ENCODE measurements around the gene TMEM255B.
A peak's percentile ranks its signal among the peaks of the same experiment; 100 is the strongest.

Gene TMEM255B

GRCh38 chr13:113861433-113862030 is 102.5 kb downstream of the TMEM255B start:
- DNase-seq (ENCODE audit: low spot score), result peak; percentile 55

- no peak for DNase-seq (ENCODE audit: low spot score)
Observed at GRCh38 chr13:113862191-113862930, 103.3 kb downstream of the TMEM255B start.

- no peak for DNase-seq (ENCODE audit: low spot score)
Observed at GRCh38 chr13:113862931-113863523, 104.0 kb downstream of the TMEM255B start.

DNA sequence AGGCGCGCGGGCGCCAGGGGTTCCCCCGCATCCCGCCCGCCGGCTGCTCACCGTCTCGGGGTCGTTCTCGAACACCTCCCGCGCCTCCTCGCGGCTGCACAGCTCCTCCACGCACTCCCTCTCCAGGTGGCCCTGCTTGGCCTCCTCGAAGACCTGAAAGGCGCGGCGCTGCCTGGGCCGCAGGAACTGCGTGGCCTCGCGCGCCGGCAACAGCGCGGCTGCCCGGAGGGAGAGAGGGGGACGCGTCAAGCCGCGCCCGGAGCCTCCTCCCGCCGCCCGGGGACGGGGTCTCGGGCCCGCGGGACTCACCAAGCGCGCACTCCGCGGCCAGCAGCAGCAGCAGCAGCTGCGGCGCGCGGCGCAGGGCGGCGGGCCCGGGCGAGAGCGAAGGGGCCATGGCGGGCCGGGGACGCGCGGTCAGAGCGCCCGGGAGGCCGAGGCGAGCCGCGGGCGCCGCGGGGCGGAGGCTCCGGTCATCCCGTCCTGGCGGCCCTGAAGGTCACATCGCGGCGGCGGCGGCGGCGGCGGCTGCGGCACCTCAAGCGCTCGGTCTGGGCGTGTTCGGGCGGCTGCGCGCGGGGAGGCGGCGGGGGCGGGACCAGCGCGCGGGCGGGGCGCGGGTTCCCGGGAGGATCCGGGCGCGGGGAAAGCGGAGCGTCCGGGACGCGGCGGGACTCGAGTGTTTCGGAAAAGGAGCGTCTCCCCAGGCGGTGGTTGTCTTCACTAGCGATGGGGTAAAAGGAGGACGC is 104.7 kb downstream of the TMEM255B start, which contains the start of gene GAS6:
TSS of gene GAS6 (minus strand) at position 553 of the 749 bp plus-strand sequence. CDS start at position 397, 156 bp downstream.
- DNase-seq (ENCODE audit: low spot score), result no peak

- no peak for DNase-seq (ENCODE audit: low spot score)
Observed at GRCh38 chr13:113864273-113864890, 105.4 kb downstream of the TMEM255B start.

- no peak for DNase-seq (ENCODE audit: low spot score)
Observed at GRCh38 chr13:113865427-113865826, 106.4 kb downstream of the TMEM255B start.
